Purkinje cell (primary cell): ENCODE results near the gene A1CF. TPM values are rescaled to one million over a fixed set of nuclear protein-coding genes. Genes with fewer than 3 reads are reported as not detected.

Source experiments
- polyA plus RNA-seq: library from polyadenylated mRNA; unstranded; fragments of >200 nt; fragmentation: Nextera tagmentation; gene quantifications from 2 replicates; pipeline ENCODE4 v1.2.1, GENCODE V29; 2014

The A1CF gene
- 0.55 TPM in 1 of 2 replicates, not detected in the other for polyA plus RNA-seq

GRCh38 chr10:50885097-50885859, at the start of gene A1CF:
TSS of gene A1CF (minus strand) at chr10:50885627. CDS start at chr10:50859940, 25,687 bp downstream.

Other genes starting within 250 kb of the A1CF start
- 8.2 and 10.8 TPM in 2 replicates for gene ASAH2B, start 145.7 kb downstream of the A1CF start, polyA plus RNA-seq
- gene PRKG1, start 188.9 kb upstream of the A1CF start, polyA plus RNA-seq, result 71.9 and 117 TPM in 2 replicates